Neutrophil (primary cell): ENCODE results near the gene CYTIP.

Experiments
- H3K27ac ChIP-seq: fragments of 200-600 bp; sonication (generic); 2 replicates; pipeline ENCODE4 v1.5.1; 2016; ENCODE audit warnings: mild to moderate bottlenecking, moderate library complexity
- H3K27me3 ChIP-seq: fragments of 200-600 bp; sonication (generic); 2 replicates; pipeline ENCODE4 v1.6.0; 2016; ENCODE audit warnings: mild to moderate bottlenecking
- H3K36me3 ChIP-seq: fragments of 200-600 bp; sonication (generic); 2 replicates; pipeline ENCODE4 v1.5.1; 2017
- H3K4me1 ChIP-seq, 2 experiments: fragments of 200-600 bp in 1 of 2; sonication (generic) in 1 of 2; 1 replicate in 1 of 2; 2 replicates in 1 of 2; pipeline versions ENCODE4 v1.5.1 to v1.6.1; 2013 to 2016; ENCODE audit warnings: low read depth in 1 of 2, low read length in 1 of 2, mild to moderate bottlenecking in 1 of 2, moderate library complexity in 1 of 2; ENCODE audit not compliant: control insufficient read depth in 1 of 2, insufficient read depth in 1 of 2
- H3K4me3 ChIP-seq, 2 experiments: fragments of 200-600 bp in 1 of 2; sonication (generic) in 1 of 2; 1 replicate in 1 of 2; 2 replicates in 1 of 2; pipeline ENCODE4 v1.5.1; 2013 to 2016; ENCODE audit warnings: low read depth in 1 of 2, low read length in 1 of 2, mild to moderate bottlenecking in 1 of 2, moderate library complexity in 1 of 2
- H3K9me3 ChIP-seq: fragments of 200-600 bp; sonication (generic); 2 replicates; pipeline ENCODE4 v1.5.1; 2016
- CTCF ChIP-seq: fragments of 200-600 bp; sonication (generic); IDR thresholded peaks from 2 replicates; pipeline ENCODE4 v1.5.1; 2016; ENCODE audit warnings: antibody characterized with exemption

The CYTIP gene

GRCh38 chr2:157476953-157477709 is 33.2 kb upstream of the CYTIP start:
- no peak overlapping the region for H3K27ac ChIP-seq
- H3K36me3 ChIP-seq = no peaks in the 10 kb centered on the region
- H3K4me1 ChIP-seq = no peaks in the 10 kb centered on the region
- no peak overlapping the region for H3K4me3 ChIP-seq
- TF ChIP-seq CTCF = no peak
- no peaks in the 10 kb centered on the region for H3K9me3 ChIP-seq
- no peaks in the 10 kb centered on the region for H3K27me3 ChIP-seq

GRCh38 chr2:157475722-157476390 is 32.0 kb upstream of the CYTIP start:
- H3K9me3 ChIP-seq = no peaks in the 10 kb centered on the region
- no peak overlapping the region for H3K4me3 ChIP-seq
- TF ChIP-seq CTCF = no peak
- H3K27ac ChIP-seq = no peak overlapping the region
- H3K4me1 ChIP-seq = peaks cover 0 to 5% of the 10 kb centered on the region in 2 experiments
- no peaks in the 10 kb centered on the region for H3K36me3 ChIP-seq
- no peaks in the 10 kb centered on the region for H3K27me3 ChIP-seq

GRCh38 chr2:157473581-157473980 is 29.7 kb upstream of the CYTIP start:
- H3K27me3 ChIP-seq = no peaks in the 10 kb centered on the region
- no peaks in the 10 kb centered on the region for H3K36me3 ChIP-seq
- H3K4me3 ChIP-seq = no peak overlapping the region
- no peak overlapping the region for H3K27ac ChIP-seq
- peaks cover 22 to 26% of the 10 kb centered on the region in 2 experiments for H3K4me1 ChIP-seq
- TF ChIP-seq CTCF = no peak
- H3K9me3 ChIP-seq = no peaks in the 10 kb centered on the region

- Histone ChIP-seq H3K27ac (peak overlapping the region; percentile 97), H3K36me3 (no peaks in the 10 kb centered on the region), H3K27me3 (no peaks in the 10 kb centered on the region), H3K4me1 (peaks cover 36 to 46% of the 10 kb centered on the region in 2 experiments), H3K9me3 (no peaks in the 10 kb centered on the region), H3K4me3 (no peak overlapping the region)
- no peak for TF ChIP-seq CTCF
Measured at GRCh38 chr2:157471078-157471477, 27.2 kb upstream of the CYTIP start.

GRCh38 chr2:157470321-157470720 is 26.4 kb upstream of the CYTIP start:
- no peak overlapping the region for H3K4me3 ChIP-seq
- no peaks in the 10 kb centered on the region for H3K36me3 ChIP-seq
- no peak for TF ChIP-seq CTCF
- H3K9me3 ChIP-seq = no peaks in the 10 kb centered on the region
- H3K27ac ChIP-seq = peak overlapping the region; percentile 97
- no peaks in the 10 kb centered on the region for H3K27me3 ChIP-seq
- peaks cover 36 to 46% of the 10 kb centered on the region in 2 experiments for H3K4me1 ChIP-seq
